AG04449 (cell line): ENCODE results near the gene NCAPH2.

Experiments used
- CTCF ChIA-PET: fragments of 350-600 bp; formaldehyde crosslinking; extraction: SDS; loops from one replicate; lab custom pipeline; 2021; ENCODE audit warnings: antibody characterized with exemption; lab: Yijun Ruan, JAX
- POLR2A ChIA-PET: fragments of 400-600, 350-600 bp; formaldehyde crosslinking; extraction: SDS; loops from one replicate; lab custom pipeline; 2020; ENCODE audit warnings: antibody characterized with exemption, inconsistent platforms; lab: Yijun Ruan, JAX
- DNase-seq: peaks from one replicate; pipeline ENCODE4 v3.0.0-alpha.2; 2010; ENCODE audit warnings: low read depth, low spot score
- H3K4me3 ChIP-seq: 2 replicates; pipeline ENCODE4 v1.5.1; 2011; ENCODE audit warnings: low read depth, mild to moderate bottlenecking, control low read depth, low read length
- CTCF ChIP-seq: IDR thresholded peaks from one replicate; pipeline ENCODE4 v1.5.1; 2011; ENCODE audit warnings: mild to moderate bottlenecking, moderate library complexity, low read length, control low read depth, inconsistent platforms; ENCODE audit not compliant: insufficient read depth; ENCODE audit errors: missing control alignments

The NCAPH2 gene

GRCh38 chr22:50471962-50472361 is 36.1 kb upstream of the NCAPH2 start:
- CTCF ChIA-PET: interaction anchor here (1.3 to 2.0 kb wide), 2 partner anchors 25 to 227 kb away, joined by 3 to 8 read pairs; partner anchors contain the start of gene TUBGCP6

GRCh38 chr22:50473088-50473487 is 34.9 kb upstream of the NCAPH2 start:
- POLR2A ChIA-PET: no interaction called here
- CTCF ChIA-PET: interaction anchor here (1.0 to 2.0 kb wide), 5 partner anchors 9 to 228 kb away, joined by 3 to 8 read pairs (median 3); partner anchors contain the start of gene TUBGCP6
- no peak for DNase-seq
- peak overlapping the region; percentile 68 for H3K4me3 ChIP-seq
- peak; percentile 12 for TF ChIP-seq CTCF

More at GRCh38 chr22:50471962-50472361, 36.1 kb upstream of the NCAPH2 start:
- POLR2A ChIA-PET: no interaction called here
- TF ChIP-seq CTCF: no peak
- DNase-seq: no peak
- no peak overlapping the region for H3K4me3 ChIP-seq

- no peak for TF ChIP-seq CTCF
- CTCF ChIA-PET: interaction anchor here (1.0 to 1.5 kb wide), 3 partner anchors 23 to 147 kb away, joined by 3 to 5 read pairs (median 3); no protein-coding TSS in a partner anchor
- POLR2A ChIA-PET: interaction anchor here (0.9 kb wide), 1 partner anchor 51 kb away, joined by 3 read pairs; the partner anchor contains the start of gene SCO2
- peak overlapping the region; percentile 68 for H3K4me3 ChIP-seq
- DNase-seq: no peak
These were observed 34.0 kb upstream of the NCAPH2 start for GRCh38 chr22:50473855-50474671.

- H3K4me3 ChIP-seq: peak within 1 kb of the TSS; percentile 68
- CTCF ChIA-PET: interaction anchor here (1.1 kb wide), 1 partner anchor 146 kb away, joined by 3 read pairs; no protein-coding TSS in a partner anchor
- DNase-seq: no peak
- POLR2A ChIA-PET: no interaction called here
- TF ChIP-seq CTCF: no peak
These were observed 33.0 kb upstream of the NCAPH2 start, which contains the start of gene SBF1 for GRCh38 chr22:50474710-50475651. Gene SBF1 (minus strand): TSS chr22:50475035. CDS start chr22:50474840, 195 bp downstream.

- DNase-seq: no peak
- TF ChIP-seq CTCF: no peak
- ChIA-PET POLR2A (no interaction called here), CTCF (no interaction called here)
- H3K4me3 ChIP-seq: no peak overlapping the region
These were observed 32.4 kb upstream of the NCAPH2 start for GRCh38 chr22:50475652-50476002.

GRCh38 chr22:50476868-50477267 is 31.2 kb upstream of the NCAPH2 start:
- POLR2A ChIA-PET: no interaction called here
- H3K4me3 ChIP-seq: no peak overlapping the region
- TF ChIP-seq CTCF: no peak
- CTCF ChIA-PET: interaction anchor here (1.1 to 2.0 kb wide), 2 partner anchors 21 to 49 kb away, joined by 3 to 8 read pairs; partner anchors contain the start of gene SCO2
- DNase-seq: no peak
